ENCODE measurements around the gene SLC4A9.

DNA sequence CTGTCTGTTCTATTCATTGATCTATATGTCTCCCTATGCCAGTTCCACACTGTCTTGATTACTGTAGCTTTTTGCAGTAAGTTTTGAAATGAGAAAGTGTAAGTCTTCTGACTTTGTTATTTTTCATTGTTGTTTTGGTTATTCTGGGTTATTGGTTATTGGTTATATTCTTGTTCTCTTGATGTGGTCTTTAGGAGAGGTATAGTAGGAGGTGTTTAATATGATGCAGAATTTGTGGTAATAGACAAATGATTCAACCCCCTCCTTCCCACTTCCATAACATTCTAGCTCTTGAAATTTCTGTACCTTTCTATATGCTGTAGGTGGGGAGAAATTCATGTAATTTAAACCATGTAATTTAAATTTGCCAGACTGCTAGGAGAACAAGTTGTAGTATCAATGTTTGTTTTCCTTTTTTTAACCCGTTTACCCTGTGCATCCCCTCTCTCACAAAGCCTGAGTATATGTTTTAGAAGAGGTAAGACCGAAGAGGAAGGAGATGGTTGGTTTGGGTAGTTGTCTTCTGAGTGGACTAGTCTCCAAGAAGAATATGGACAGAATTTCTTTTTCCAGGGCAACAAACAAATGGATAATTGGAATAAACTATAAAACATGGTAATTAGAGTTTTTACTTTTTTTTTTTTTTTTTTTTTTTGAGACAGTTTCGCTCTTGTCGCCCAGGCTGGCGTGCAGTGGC is 60.8 kb downstream of the SLC4A9 start:
- TF ChIP-seq ZFP3 (CRISPR knock-in tag; IDR thresholded peaks at IDR 0.05) (no peak), ESRRG (CRISPR knock-in tag; IDR thresholded peaks at IDR 0.05) (no peak), RARB (CRISPR knock-in tag; IDR thresholded peaks at IDR 0.05) (no peak), ARNTL (CRISPR knock-in tag; IDR thresholded peaks at IDR 0.05; ENCODE audit: borderline replicate concordance, low read depth) (no peak), ZFP30 (CRISPR knock-in tag; IDR thresholded peaks at IDR 0.05) (no peak)
- TF ChIP-seq, protein P1, sequence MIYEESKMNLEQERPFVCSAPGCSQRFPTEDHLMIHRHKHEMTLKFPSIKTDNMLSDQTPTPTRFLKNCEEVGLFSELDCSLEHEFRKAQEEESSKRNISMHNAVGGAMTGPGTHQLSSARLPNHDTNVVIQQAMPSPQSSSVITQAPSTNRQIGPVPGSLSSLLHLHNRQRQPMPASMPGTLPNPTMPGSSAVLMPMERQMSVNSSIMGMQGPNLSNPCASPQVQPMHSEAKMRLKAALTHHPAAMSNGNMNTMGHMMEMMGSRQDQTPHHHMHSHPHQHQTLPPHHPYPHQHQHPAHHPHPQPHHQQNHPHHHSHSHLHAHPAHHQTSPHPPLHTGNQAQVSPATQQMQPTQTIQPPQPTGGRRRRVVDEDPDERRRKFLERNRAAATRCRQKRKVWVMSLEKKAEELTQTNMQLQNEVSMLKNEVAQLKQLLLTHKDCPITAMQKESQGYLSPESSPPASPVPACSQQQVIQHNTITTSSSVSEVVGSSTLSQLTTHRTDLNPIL (CRISPR knock-in tag; IDR thresholded peaks at IDR 0.05; ENCODE audit: low read depth), result no peak
- TF ChIP-seq, protein P2, sequence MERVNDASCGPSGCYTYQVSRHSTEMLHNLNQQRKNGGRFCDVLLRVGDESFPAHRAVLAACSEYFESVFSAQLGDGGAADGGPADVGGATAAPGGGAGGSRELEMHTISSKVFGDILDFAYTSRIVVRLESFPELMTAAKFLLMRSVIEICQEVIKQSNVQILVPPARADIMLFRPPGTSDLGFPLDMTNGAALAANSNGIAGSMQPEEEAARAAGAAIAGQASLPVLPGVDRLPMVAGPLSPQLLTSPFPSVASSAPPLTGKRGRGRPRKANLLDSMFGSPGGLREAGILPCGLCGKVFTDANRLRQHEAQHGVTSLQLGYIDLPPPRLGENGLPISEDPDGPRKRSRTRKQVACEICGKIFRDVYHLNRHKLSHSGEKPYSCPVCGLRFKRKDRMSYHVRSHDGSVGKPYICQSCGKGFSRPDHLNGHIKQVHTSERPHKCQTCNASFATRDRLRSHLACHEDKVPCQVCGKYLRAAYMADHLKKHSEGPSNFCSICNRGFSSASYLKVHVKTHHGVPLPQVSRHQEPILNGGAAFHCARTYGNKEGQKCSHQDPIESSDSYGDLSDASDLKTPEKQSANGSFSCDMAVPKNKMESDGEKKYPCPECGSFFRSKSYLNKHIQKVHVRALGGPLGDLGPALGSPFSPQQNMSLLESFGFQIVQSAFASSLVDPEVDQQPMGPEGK (CRISPR knock-in tag; IDR thresholded peaks at IDR 0.05; ENCODE audit: borderline replicate concordance), result no peak
